Stimulated activated CD8-positive, alpha-beta memory T cell treated with anti-CD3 and anti-CD28 coated beads, Interleukin-15, amount 100 ng/mL, for 1 hour (primary cell): Measurements from ENCODE around the gene CALN1.

Experiments
- DNase-seq: peaks from one replicate; pipeline ENCODE4 v3.0.0-alpha.2; 2020; ENCODE audit warnings: low read depth

The CALN1 gene

GRCh38 chr7:72325561-72325960 is 86.6 kb downstream of the CALN1 start:
- no peak for DNase-seq

DNA sequence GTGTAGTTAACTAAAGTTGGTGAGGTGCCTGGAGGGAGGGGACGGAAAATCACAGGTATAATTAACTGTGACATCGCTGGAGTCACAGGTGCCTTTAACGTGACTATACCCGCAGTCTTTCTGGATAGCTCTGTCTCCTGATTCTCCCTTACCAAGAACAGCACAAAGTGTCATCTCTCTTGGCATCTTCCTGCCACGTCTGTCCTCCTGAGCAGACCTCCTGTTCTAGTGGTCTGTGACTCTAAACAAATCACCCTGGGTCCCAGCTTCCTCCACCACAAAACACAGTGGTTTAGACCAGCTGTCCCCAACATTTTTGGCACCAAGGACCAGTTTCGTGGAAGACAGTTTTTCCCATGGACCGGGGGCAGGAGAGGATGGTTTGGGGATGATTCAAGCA is 90.5 kb downstream of the CALN1 start:
- DNase-seq, result no peak

GRCh38 chr7:72321081-72321480 is 91.1 kb downstream of the CALN1 start:
- DNase-seq, result no peak

- DNase-seq, result no peak
Observed at GRCh38 chr7:72317341-72317740, 94.8 kb downstream of the CALN1 start.

DNA sequence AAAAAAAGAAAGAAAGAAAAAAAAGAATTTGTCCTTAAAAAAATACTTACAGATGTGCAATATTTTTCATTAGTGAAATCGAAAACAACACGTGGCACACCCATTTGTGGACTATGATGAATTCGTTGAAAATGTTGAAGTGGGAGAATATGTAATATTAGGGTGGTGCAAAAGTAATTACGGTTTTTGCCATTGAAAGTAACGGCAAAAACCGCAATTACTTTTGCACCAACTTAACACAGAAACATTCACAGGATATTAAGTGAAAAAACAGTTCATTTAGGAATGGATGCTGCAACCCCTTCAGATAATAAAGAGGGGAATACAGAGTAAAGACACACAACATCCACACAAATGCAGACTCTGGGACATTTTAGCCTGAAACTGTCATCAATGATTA is 96.0 kb downstream of the CALN1 start:
- DNase-seq, result no peak

DNA sequence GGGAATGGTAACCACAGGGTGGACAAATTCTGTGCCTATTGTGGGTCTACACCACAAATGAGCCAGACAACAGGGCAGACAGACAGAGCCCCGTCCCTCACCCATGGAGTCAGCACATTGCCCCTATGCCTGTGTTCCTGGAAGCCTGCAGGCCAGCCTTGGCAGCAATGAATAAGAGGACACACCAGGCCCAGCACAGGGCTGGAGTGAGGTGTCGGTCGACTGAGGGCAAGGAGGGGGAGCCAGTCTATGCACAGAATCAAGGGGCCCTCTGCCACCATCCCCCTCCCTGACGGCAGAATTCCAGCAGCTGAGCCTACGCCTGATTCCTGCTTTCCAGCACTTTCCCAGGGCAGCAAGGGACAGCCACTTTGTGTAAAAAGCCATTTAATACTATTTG is 98.2 kb downstream of the CALN1 start:
- DNase-seq, result no peak

DNA sequence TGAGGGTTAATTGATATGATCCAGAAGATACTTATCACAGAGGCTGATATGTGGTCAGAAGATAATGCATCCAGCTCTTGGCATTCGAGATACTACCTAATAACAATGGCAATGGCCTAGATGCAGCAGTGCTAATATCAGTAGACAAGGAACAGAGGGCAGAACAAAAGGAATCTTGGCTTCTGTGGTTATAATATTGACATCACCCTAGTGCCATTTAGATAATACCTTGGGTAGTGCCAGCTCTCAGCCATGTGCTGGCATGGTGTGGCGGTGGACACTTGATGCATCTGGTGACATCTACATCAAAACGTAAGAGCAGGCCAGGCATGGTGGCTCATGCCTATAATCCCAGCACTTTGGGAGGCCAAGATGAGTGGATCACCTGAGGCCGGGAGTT is 101.8 kb downstream of the CALN1 start:
- no peak for DNase-seq

GRCh38 chr7:72309476-72309875 is 102.7 kb downstream of the CALN1 start:
- DNase-seq, result no peak

DNA sequence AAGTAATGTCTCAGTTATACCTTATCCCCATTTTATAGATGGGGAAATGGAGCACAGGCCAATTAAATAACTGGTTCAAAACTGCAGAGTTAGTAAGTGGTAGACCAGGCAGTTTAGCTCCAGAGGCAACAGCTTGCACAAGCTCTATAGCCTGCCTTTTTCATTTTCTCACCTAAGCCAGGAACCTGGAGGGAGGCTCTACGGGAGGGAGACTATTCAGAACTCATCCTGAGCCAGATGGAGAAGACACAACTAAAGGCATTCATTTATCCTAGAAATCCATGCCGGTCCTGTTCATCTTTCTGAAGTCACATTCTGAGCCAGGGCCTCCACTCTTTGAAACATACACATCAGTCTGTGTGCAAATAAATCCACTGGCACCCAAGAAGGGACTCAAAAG is 103.2 kb downstream of the CALN1 start:
- DNase-seq, result no peak

- DNase-seq, result no peak
Observed at GRCh38 chr7:72307566-72307965, 104.6 kb downstream of the CALN1 start.

DNA sequence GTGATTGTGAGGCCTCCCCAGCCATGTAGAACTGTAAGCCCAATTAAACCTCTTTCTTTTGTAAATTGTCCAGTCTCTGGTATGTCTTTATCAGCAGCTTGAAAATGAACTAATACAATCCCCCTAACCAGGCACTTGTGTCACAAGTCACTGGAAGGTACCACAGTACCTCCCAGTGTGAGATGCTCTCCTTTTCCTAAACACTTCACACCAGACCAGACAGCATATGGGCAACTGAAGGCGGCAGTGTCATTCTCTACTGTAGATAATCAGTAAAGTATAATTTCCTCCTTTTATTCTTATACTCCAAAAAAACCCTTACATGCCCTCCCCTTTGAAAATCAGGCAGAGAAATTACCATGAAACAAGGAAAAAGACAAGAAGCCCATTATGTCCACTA is 113.2 kb downstream of the CALN1 start:
- no peak for DNase-seq

GRCh38 chr7:72298091-72298490 is 114.0 kb downstream of the CALN1 start:
- DNase-seq, result no peak

GRCh38 chr7:72297636-72298035 is 114.5 kb downstream of the CALN1 start:
- no peak for DNase-seq

GRCh38 chr7:72292794-72293193 is 119.3 kb downstream of the CALN1 start:
- no peak for DNase-seq

DNA sequence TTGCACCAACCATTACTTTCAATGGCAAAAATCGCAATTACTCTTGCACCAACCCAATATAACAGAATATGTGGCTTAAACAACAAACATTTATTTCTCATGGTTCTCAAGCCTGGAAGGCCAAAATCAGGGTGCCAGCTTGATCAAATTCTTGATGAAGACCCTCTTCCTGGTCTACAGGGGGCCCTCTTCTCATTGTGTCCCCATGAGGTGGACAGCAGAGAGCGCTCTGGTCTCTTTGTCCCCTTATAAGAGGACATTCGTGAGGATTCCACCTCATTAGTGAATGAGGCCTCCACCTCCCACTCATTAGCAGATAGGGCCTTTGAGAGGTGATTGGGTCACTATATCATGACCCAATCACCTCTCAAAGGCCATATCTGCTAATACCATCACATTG is 120.0 kb downstream of the CALN1 start:
- DNase-seq, result no peak

GRCh38 chr7:72286519-72286918 is 125.6 kb downstream of the CALN1 start:
- no peak for DNase-seq

DNA sequence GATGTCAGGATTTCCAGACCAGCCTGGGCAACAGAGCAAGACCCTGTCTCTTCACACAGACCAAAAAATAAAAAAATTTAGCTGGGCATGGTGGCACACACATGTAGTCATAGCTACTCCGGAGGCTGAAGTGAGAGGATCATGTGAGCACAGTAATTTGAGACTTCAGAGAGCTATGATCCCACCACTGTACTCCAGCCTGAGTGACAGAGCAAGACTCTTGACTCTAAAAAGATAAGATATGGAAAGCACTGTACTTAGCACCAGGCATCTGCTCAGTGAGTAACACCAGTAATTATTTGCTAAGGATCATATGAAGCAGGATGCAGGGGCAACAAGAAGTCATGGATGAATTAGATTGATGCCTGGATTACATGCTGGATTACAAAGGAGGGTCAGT is 128.8 kb downstream of the CALN1 start:
- DNase-seq, result no peak

- no peak for DNase-seq
Observed at GRCh38 chr7:72281308-72281707, 130.8 kb downstream of the CALN1 start.

DNA sequence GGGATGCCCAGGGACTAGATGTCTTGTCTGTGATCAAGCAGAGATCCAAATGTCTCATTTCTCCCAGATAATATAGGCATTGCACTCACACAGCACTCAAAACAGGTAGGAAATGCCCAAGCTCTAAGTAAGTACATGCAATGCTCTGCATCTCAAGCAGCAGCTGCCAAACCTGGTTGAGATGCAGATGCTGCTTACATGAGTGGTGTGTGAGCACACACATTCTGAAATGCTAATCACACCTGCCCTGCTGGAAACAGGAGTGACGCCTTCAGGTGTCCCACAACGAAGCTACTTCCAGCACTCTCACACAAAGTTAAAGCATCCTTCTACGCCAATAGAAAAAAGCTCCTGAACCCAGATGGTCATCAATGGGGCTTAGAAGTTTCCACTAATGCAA is 132.9 kb downstream of the CALN1 start:
- DNase-seq, result no peak

DNA sequence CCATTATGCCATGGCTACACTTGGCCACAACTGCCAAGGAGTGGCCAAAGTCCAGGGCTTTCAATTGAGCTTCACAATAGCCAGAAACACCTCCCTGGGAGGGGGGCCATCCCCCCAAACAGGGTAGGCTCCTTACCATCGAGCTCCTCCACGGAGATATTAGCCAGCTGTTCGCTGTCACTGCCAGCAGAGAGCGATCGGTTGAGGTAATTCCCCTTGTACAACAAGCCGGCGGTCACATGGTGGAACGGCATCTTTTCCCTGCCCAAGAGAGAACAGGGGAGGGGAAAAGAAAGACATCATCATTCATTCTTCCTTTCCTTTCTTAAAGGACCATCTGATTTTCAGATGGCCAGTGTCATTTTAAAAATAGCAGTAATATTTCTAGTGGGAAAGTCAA is 133.6 kb downstream of the CALN1 start:
- DNase-seq, result no peak

DNA sequence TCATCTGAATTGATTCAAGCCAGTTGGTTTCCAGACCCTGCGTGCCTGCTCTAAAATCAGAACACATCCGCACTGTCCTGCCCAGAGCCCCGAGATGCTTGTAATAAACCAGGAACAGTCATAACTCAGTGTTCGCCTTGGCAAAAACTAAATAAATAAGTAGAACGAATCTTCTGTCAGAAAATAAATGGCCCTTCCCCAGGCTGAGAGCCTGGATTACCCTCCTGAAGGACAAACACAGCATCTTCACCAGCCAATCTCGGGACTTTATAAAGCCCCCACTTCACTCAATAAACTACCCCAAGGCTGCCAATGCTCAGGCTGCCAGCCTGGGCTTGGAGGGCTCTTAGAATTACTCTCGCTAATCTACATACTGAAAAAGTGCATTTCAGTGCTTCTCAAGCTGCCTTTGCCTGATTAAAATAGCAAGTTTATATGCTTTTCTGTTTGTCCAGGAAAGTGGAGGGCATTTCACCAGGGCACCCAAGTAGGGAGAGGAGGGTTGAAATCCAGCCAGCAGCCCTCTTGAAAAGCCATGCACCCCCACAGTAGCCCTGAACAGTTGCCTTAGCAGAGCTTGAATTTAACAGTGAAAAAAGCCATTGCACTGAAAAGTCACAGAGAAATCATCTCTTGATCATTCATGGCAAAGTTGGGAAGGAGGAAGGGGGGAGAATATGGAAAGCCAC is 136.6 kb downstream of the CALN1 start:
- no peak for DNase-seq

DNA sequence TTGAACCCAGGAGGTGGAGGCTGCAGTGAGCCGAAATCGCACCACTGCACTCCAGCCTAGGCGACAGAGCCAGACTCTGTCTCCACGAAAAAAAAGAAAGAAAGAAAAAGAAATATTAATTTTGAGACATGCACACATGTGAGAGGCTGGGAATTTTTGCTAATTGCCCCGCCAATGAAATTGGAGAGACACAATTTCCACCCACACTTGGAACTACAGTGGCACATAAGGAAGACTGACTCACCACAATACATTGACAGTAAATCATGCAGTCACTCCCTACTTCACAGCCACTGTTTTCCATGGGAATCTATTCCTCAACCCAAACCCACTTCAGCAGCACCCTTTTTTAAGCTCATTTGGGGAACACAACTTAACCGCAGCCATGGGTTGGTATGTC is 139.7 kb downstream of the CALN1 start:
- DNase-seq, result no peak

DNA sequence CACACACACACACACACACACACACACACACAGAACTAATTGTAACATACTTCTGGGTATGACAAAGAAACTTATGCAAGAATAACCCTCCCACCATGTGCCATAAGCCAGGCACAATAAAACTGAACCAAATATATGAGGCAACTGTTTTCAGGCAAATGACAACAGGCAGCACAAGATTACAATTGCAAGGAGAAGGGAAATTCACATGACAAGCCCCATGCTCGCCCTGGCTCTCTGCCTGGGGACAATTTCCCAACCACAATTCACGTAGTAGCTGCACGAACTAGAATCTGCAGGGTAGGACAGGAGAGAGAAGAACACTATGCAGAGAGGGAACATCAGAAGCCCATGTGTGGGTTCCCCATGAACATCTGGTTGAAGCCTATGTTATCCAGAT is 143.3 kb downstream of the CALN1 start:
- DNase-seq, result no peak

- no peak for DNase-seq
Observed at GRCh38 chr7:72268090-72268489, 144.0 kb downstream of the CALN1 start.
